ENCODE results near the gene MAGT1.
"Not testable (repeated sequence)": the region's sequence is repeated elsewhere in the genome, so short reads cannot be mapped to it uniquely, and the experiment has no call there.

The MAGT1 gene

GRCh38 chrX:77831544-77831943, 63.7 kb downstream of the MAGT1 start:
- not testable (repeated sequence) for DNase-seq (ENCODE audit: low spot score)

- DNase-seq (ENCODE audit: low spot score), result not testable (repeated sequence)
These were observed 73.2 kb downstream of the MAGT1 start for GRCh38 chrX:77821989-77822388.

GRCh38 chrX:77820091-77820727, 75.0 kb downstream of the MAGT1 start:
- DNase-seq (ENCODE audit: low spot score), result no peak

GRCh38 chrX:77814210-77814609, 81.0 kb downstream of the MAGT1 start:
- DNase-seq (ENCODE audit: low spot score), result no peak

- no peak for DNase-seq (ENCODE audit: low spot score)
These were observed 93.0 kb downstream of the MAGT1 start for GRCh38 chrX:77802201-77802600.

- DNase-seq (ENCODE audit: low spot score), result no peak
These were observed 100.1 kb downstream of the MAGT1 start for GRCh38 chrX:77795124-77795523.

DNA sequence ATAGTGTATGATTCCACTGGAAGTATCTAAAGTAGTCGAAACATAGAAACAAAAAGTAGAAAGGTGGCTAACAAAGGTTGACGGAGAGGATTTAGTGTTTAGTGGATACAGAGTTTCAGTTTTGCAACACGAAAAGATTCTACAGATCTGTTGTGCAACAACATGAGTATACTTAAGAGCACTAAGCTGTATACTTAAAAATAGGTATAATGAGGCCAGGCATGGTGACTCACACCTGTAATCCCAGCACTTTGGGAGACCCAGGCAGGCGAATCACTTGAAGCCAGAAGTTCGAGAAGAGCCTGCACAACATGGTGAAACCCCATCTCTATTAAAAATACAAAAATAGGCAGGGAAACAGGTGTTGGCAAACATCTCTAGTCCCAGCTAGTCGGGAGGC, 101.3 kb downstream of the MAGT1 start:
- no peak for DNase-seq (ENCODE audit: low spot score)

DNA sequence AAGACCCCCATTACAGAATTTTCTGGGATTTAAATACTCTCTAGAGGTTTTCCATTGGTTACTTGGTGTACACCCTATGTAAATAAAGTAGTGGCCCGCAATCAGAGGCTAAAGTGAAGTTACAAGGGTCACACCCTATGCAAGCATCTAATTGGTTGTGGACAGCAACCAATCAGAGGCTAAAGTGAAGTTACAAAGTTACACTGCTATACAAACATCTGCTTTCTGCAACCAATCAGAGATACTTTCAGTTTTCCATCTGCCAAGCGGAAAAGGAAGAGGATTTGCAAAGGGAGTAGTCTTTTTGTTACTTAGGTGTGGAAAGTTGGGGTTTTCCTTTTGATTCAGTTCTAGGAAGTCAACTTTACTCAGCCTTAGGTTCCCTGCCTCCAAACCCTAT, 107.2 kb downstream of the MAGT1 start:
- DNase-seq (ENCODE audit: low spot score), result peak; percentile 8

DNA sequence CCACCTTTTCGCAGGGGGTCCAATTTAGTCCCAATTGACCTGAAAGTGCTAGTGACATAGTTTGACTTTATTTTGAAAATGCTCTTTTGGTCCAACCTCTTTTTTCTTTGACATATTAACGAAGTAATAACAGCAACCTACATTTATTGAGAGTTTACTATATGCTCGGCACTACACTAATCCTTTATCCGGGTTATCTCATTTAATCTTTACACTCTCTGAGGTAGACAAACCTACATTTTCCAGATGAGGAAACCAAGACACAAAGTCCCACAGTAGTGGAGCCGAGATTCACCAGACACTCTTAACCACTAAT, 108.9 kb downstream of the MAGT1 start:
- DNase-seq (ENCODE audit: low spot score), result no peak

DNA sequence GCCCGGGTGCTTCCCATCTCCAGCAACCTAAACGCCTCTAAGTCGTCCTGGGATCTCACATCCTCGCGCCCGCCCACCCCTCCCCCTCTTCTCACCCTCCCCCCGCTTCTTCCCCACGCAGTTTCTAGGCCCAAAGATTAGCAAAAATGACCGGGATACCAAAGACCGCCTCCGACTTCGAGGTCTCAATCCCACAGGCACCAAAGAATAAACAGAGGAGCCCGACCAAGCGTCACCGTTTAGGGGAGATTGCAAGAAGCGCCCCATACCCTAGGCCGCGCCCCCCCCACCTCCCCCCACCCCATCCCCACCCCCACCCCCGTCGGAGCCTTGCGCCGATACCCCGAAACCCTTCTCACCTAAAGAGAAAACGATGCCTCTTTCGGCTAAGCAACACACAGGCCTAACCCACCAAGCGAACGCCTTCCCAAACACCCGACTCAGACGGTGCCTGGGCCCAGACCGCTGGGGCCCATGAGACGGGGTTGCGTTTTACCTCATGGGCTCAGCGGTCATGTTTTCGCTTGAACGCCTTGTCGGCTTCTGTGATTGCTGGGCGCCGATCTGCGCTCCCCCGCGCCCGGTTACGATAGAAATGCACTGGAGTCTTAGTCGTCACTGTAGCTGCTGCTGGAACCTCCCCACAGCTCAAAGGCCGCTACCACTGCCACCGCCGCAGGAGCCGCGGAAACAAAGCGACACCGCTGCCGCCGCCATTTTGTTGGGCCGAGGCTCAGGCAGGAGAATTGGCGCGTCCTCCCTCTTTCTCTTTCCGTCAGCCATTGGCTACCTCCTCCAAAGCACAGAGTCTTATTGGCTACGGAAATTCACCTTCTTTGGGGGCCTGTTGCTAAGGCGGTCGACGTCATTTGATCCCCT, 109.5 kb downstream of the MAGT1 start, which contains the start of gene ATRX:
Gene ATRX (minus strand): TSS at position 731 of the 879 bp plus-strand sequence. CDS start 215 bp downstream, at position 516.
- DNase-seq (ENCODE audit: low spot score), result peak; percentile 88

DNA sequence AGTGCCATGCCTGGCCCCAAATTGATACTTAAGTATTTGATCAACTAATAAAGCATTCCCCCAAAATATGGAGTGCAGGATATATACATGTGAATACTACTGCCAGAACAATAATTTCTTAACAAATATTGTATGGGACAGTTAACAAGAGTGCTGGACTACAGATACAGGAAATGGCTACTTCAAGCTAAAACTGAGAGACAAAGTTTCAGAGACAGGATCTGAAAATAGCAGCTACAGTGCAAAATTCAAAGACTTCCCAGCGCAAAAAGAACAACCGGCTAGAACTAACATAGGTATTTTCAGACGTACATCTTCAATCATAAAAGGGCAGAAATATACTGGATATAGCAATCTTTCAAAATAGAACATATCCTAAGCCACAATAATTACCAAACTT, 115.5 kb downstream of the MAGT1 start:
- DNase-seq (ENCODE audit: low spot score), result no peak

- no peak for DNase-seq (ENCODE audit: low spot score)
These were observed 118.6 kb downstream of the MAGT1 start for GRCh38 chrX:77776659-77777058.
